Jurkat, Clone E6-1 (cell line): Measurements from ENCODE around the gene LRRC41.
"Not testable (repeated sequence)": the region's sequence is repeated elsewhere in the genome, so short reads cannot be mapped to it uniquely, and the experiment has no call there.

ENCODE experiments used
- DNase-seq: peaks from one replicate; pipeline ENCODE4 v3.0.0-alpha.2; 2011; ENCODE audit warnings: low read depth, low spot score
- H3K4me3 ChIP-seq: 2 replicates; pipeline ENCODE4 v1.5.1; 2011; ENCODE audit warnings: mild to moderate bottlenecking, low read length, control low read depth, moderate library complexity

Gene LRRC41

DNA sequence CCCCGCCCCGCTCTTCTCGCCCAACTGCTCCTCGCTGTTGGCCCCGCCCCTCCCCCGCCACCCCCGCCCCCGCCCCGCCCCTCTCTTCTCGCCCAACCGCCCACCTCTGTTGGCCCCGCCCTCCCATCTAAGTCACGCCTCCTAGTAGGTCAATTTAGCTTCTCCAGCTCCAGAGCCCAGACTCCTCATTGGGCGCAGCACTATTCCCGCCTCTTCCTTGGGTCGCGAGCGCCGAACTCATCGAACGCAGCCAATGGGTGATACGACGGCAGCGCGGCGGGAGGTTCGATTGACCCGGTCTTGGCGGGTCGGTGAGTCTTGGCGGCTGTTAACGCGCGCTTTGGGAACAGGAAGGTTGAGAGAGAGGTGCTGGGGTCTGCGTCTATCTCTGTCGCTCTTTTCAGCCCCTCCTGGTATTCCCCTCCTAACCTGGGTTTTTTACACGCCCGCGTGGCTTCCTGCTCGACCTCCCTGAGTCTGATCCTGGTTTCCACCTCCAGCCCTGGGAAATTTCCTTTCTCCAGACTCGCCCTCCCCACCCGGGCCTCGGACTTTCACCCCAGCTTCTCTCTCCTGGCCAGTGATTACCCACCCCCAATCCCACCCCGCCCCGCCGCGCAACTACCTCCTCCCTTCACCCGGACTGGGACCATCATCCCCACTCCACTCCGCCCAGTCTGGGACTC is 55.8 kb downstream of the LRRC41 start, which contains the start of gene RAD54L:
Gene RAD54L (plus strand): TSS at position 328 of the 686 bp plus-strand sequence. CDS start 643 bp downstream, outside the sequence.
- DNase-seq: peak; percentile 99
- peak within 1 kb of the TSS; percentile 98 for H3K4me3 ChIP-seq

DNA sequence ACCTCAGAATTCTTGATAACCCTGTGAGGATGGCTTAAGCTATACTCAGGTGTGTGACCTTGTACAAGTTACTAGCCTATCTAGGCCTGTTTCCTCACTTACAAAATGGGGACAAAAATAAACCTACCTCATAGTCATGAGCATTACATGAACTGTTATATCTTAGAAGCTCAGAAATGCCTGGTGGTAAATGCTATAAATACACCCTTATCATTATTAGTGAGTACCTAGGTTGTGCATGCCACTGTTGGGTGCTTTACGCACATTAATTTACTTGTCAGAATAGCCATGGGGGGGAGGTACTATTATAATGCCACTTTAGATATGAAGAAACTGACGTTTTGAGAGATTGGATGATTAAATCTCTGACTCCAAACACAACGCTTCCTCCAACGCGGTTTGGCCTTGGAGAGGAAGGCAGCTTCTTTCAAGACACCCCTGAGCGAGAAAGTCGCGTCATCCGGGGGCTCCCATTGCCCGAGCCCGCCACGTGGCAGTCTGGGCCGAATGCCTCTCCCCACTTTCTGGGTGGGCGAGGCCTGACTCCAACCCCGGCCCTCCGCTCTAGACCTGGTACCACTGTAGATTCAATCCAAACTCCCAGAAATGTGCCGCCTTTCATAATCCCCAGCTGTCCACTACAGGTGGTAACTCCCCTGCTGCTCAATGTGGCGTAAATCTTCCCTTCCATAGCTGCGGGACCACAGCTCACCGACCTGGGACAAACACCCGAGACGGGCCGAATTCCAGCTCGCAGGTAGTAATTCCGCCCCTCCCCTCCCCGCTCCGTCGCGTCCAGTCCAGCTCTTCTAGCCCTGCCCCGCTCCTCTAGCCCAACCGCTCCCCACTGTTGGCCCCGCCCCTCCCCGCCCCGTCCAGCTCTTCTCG is 56.6 kb downstream of the LRRC41 start:
- peak overlapping the region; percentile 92 for H3K4me3 ChIP-seq
- DNase-seq: peak; percentile 51

DNA sequence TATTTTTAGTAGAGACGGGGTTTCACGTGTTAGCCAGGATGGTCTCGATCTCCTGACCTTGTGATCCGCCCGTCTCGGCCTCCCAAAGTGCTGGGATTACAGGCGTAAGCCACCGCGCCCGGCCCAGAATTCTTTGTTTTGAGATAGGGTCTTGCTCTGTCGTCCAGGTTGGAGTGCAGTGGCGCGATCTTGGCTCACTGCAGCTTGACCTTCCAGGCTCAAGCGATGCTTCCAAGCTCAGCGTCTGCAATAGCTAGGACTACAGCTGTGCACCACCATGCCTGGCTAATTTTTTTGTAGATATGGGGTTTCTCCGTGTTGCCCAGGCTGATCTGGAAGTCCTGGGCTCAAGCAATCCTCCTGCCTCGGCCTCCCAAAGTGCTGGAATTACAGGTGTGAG is 57.3 kb downstream of the LRRC41 start:
- DNase-seq: not testable (repeated sequence)
- H3K4me3 ChIP-seq: peak overlapping the region; percentile 92

DNA sequence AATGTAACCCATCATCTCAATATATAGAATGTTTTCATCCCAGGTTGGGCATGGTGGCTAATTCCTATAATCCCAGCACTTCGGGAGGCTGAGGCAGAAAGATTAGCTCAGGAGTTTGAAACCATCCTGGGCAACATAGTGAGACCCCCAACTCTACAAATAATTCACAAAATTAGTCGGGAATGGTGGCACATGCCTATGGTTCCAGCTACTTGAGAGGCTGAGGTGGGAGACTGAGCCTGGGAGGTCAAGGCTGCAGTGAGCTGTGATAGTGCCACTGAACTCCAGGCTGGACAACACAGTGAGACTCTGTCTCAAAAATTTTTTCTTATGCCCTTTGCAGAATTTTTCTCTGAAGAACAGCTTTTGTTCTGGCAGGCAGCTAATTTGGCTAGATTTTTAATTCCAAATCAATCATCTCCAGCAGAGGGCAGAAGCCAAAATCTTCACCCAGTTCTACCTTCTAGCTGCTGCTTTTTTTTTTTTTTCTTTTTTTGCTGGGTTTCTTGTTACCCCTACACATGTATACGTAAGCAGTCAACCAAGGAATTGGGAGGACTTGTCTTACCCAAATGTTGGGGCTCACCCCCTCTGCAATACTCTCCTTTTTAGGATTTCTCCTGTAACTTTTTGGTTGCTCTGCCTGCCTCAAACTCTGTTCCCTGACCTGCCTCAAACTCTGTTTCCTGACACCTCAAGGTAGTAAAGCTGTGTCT is 58.6 kb downstream of the LRRC41 start:
- DNase-seq: peak; percentile 64
- H3K4me3 ChIP-seq: no peak overlapping the region

DNA sequence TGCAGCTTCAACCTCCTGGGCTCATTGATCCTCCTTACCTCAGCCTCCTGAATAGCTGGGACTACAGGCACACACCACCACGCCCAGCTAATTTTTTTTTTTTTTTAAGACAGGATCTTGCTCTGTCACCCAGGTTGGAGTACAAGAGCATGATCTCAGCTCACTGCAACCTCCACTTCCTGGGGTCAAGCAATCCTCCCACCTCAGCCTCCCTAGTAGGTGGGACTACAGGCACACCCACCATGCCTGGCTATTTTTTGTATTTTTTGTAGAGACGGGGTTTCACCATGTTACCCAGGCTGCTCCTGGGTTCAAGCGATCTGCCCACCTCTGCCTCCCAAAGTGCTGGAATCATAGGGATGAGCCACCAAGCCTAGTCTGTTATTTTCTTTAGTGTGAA is 59.6 kb downstream of the LRRC41 start:
- not testable (repeated sequence) for H3K4me3 ChIP-seq, DNase-seq

DNA sequence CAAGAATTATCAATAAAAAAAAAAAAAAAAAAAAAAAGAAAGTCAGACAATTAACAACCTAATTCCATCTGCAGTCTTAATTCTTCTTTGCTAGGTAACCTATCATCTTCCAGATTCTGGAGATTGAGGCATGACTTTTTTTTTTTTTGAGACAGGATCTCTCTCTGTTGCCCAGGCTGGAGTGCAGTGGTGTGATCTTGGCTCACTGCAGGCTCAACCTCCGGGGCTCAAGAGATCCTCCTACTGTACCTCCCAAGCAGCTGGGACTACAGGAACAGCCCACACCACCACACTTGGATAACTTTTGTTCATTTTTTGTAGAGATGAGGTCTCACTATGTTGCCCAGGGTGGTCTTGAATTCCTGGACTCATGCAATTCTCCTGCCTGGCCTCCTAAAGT is 60.5 kb downstream of the LRRC41 start:
- no peak overlapping the region for H3K4me3 ChIP-seq
- DNase-seq: no peak

DNA sequence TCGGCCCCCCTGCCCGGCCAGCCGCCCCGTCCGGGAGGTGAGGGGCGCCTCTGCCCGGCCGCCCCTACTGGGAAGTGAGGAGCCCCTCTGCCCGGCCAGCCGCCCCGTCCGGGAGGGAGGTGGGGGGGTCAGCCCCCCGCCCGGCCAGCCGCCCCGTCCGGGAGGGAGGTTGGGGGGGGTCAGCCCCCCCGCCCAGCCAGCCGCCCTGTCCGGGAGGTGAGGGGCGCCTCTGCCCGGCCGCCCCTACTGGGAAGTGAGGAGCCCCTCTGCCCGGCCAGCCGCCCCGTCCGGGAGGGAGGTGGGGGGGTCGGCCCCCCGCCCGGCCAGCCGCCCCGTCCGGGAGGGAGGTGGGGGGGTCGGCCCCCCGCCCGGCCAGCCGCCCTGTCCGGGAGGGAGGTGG is 61.7 kb downstream of the LRRC41 start:
- DNase-seq, H3K4me3 ChIP-seq: not testable (repeated sequence)

DNA sequence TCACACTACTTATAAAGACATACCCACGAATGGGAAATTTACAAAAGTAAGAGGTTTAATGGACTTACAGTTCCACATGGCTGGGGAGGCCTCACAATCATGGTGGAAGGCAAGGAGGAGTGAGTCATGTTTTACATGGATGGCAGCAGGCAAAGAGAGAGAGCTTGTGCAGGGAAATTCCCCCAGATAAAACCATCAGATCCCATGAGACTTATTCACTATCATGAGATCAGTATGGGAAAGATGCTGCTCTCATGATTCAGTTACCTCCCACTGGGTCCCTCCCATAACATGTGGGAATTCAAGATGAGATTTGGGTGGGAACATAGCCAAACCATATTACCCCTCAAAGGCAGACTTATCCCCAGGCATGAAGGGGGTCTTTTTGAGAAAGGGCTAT is 64.6 kb downstream of the LRRC41 start:
- not testable (repeated sequence) for DNase-seq, H3K4me3 ChIP-seq

DNA sequence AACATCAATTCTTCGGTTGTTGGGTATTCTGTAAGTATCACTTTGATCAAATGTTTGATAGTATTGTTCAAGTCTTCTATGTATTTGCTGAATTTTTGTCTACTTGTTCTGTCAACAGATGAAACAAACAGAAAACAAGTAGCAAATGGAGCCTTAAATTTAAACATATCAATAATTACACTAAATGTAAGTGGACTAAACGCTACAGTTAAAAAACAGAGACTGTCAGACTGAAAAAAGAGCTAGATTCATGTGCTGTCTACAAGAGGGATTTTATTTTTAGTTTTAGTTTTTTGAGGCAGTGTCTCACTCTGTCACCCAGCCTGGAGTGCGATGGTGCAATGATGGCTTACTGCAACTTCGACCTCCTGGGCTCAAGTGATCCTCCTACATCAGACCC is 66.5 kb downstream of the LRRC41 start:
- no peak for DNase-seq
- H3K4me3 ChIP-seq: no peak overlapping the region

DNA sequence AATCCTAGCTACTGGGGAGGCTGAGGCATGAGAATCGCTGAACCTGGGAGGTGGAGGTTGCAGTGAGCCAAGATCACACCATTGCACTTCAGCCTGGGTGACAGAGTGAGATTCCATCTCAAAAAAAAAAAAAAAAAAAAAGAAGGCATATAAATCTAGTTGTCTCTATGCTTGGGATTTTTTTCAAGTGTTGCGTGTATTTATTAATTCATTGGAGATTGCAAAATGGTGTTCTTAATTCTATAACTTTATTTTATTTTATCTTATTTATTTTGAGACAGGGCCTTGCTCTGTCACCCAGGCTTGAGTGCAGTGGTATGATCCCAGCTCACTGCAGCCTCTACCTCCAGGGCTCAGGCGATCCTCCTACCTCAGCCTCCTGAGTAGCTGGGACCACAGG is 72.2 kb downstream of the LRRC41 start:
- DNase-seq, H3K4me3 ChIP-seq: not testable (repeated sequence)
